GM21786 (cell line): ENCODE data around the gene CSH2.

Experiments
- ATAC-seq: cut with Tn5 transposase; IDR thresholded peaks from one replicate; pipeline ENCODE4 v1.9.1; 2021; ENCODE audit not compliant: unreplicated experiment

CSH2 gene

GRCh38 chr17:63834431-63835166, 38.9 kb downstream of the CSH2 start:
- peak; percentile 61 for ATAC-seq

GRCh38 chr17:63833741-63834373, 39.6 kb downstream of the CSH2 start:
- ATAC-seq: no peak

- ATAC-seq: no peak
These were observed 40.3 kb downstream of the CSH2 start for GRCh38 chr17:63833026-63833740.

GRCh38 chr17:63832455-63832854, 41.0 kb downstream of the CSH2 start:
- no peak for ATAC-seq

- ATAC-seq: no peak
These were observed 41.5 kb downstream of the CSH2 start for GRCh38 chr17:63832014-63832413.

GRCh38 chr17:63831505-63831904, 42.0 kb downstream of the CSH2 start:
- no peak for ATAC-seq

- ATAC-seq: no peak
These were observed 42.5 kb downstream of the CSH2 start for GRCh38 chr17:63830904-63831491.

GRCh38 chr17:63830278-63830677, 43.2 kb downstream of the CSH2 start:
- ATAC-seq: no peak

- no peak for ATAC-seq
These were observed 44.5 kb downstream of the CSH2 start for GRCh38 chr17:63828936-63829335.

- ATAC-seq: no peak
These were observed 45.7 kb downstream of the CSH2 start for GRCh38 chr17:63827801-63828221.

- peak; percentile 86 for ATAC-seq
These were observed 46.3 kb downstream of the CSH2 start, which contains the start of the genes FTSJ3 and PSMC5 for GRCh38 chr17:63827002-63827800. Gene FTSJ3, minus strand, starts transcription at chr17:63827663. Its CDS starts 761 bp downstream, at chr17:63826902. Gene PSMC5, plus strand, starts transcription at chr17:63827431. Its CDS starts 60 bp downstream, at chr17:63827491.

- ATAC-seq: no peak
These were observed 46.9 kb downstream of the CSH2 start for GRCh38 chr17:63826468-63827001.

- ATAC-seq: no peak
These were observed 49.1 kb downstream of the CSH2 start for GRCh38 chr17:63824362-63824761.

- ATAC-seq: no peak
These were observed 49.7 kb downstream of the CSH2 start for GRCh38 chr17:63823659-63824331.

- ATAC-seq: no peak
These were observed 50.9 kb downstream of the CSH2 start for GRCh38 chr17:63822537-63822936.
